Activated CD4-positive, alpha-beta T cell treated with anti-CD3 and anti-CD28 coated beads, Interleukin-2, amount 10 ng/mL, durations not matched to agents 7 days and 5 days (primary cell): ENCODE results near the gene TMEM135. TPM values are rescaled to one million over a fixed set of nuclear protein-coding genes. Genes with fewer than 3 reads are reported as not detected.

Experiments
- CTCF ChIA-PET: fragments of 350-600 bp; sonication (Branson Sonifier 250); formaldehyde crosslinking; loops from one replicate; lab custom pipeline; 2021; ENCODE audit warnings: antibody characterized with exemption; lab: Charles Lee
- POLR2A ChIA-PET: fragments of 350-600 bp; sonication (Branson Sonifier 250); formaldehyde crosslinking; loops from one replicate; lab custom pipeline; 2021; ENCODE audit warnings: antibody characterized with exemption; lab: Charles Lee
- DNase-seq: peaks from one replicate; pipeline ENCODE4 v3.0.0-alpha.2; 2020
- H3K27ac Mint-ChIP-seq: one replicate; pipeline ENCODE4 v1.8.0; 2021; ENCODE audit warnings: mild to moderate bottlenecking, moderate library complexity, mixed read lengths
- H3K27me3 Mint-ChIP-seq: one replicate; pipeline ENCODE4 v1.8.0; 2021; ENCODE audit warnings: mixed read lengths
- H3K36me3 Mint-ChIP-seq: one replicate; pipeline ENCODE4 v1.8.0; 2021; ENCODE audit warnings: low read depth, mixed read lengths
- H3K4me1 Mint-ChIP-seq: one replicate; pipeline ENCODE4 v1.8.0; 2021; ENCODE audit warnings: mixed read lengths
- H3K4me3 Mint-ChIP-seq: one replicate; pipeline ENCODE4 v1.8.0; 2021; ENCODE audit warnings: mild to moderate bottlenecking, moderate library complexity, mixed read lengths
- H3K9me3 Mint-ChIP-seq: one replicate; pipeline ENCODE4 v1.8.0; 2021; ENCODE audit warnings: mixed read lengths
- total RNA-seq, 2 experiments: library from RNA; stranded (reverse); gene quantifications; one replicate each; pipeline ENCODE4 v1.2.3, GENCODE V29; 2021

The TMEM135 gene
- total RNA-seq, 2 experiments from 2014 or later: 32.9 to 33.1 TPM

GRCh38 chr11:87352759-87353707 is 315.3 kb downstream of the TMEM135 start:
- peak; percentile 81 for DNase-seq
- POLR2A ChIA-PET: no interaction called here
- Mint-ChIP-seq H3K4me1 (peaks cover 7% of the 10 kb centered on the region), H3K4me3 (no peak overlapping the region), H3K36me3 (no peaks in the 10 kb centered on the region), H3K27me3 (peaks cover 11% of the 10 kb centered on the region), H3K27ac (no peak overlapping the region), H3K9me3 (no peaks in the 10 kb centered on the region)
- CTCF ChIA-PET: interaction anchor here (1.4 to 2.6 kb wide), 3 partner anchors 9 to 68 kb away, joined by 3 to 9 read pairs (median 6); no protein-coding TSS in a partner anchor

GRCh38 chr11:87353771-87354345 is 316.1 kb downstream of the TMEM135 start:
- H3K9me3 Mint-ChIP-seq: no peaks in the 10 kb centered on the region
- H3K4me3 Mint-ChIP-seq: no peak overlapping the region
- DNase-seq: no peak
- no peaks in the 10 kb centered on the region for H3K36me3 Mint-ChIP-seq
- ChIA-PET POLR2A (no interaction called here), CTCF (interaction anchor here (1.4 to 2.6 kb wide), 3 partner anchors 8 to 67 kb away, joined by 3 to 9 read pairs (median 6); no protein-coding TSS in a partner anchor)
- peaks cover 11% of the 10 kb centered on the region for H3K27me3 Mint-ChIP-seq
- no peak overlapping the region for H3K27ac Mint-ChIP-seq
- H3K4me1 Mint-ChIP-seq: peaks cover 7% of the 10 kb centered on the region

GRCh38 chr11:87355596-87355995 is 317.9 kb downstream of the TMEM135 start:
- peaks cover 11% of the 10 kb centered on the region for H3K27me3 Mint-ChIP-seq
- peaks cover 7% of the 10 kb centered on the region for H3K4me1 Mint-ChIP-seq
- DNase-seq: no peak
- no peak overlapping the region for H3K27ac Mint-ChIP-seq
- no peak overlapping the region for H3K4me3 Mint-ChIP-seq
- CTCF ChIA-PET: no interaction called here
- POLR2A ChIA-PET: no interaction called here
- H3K36me3 Mint-ChIP-seq: no peaks in the 10 kb centered on the region
- no peaks in the 10 kb centered on the region for H3K9me3 Mint-ChIP-seq

GRCh38 chr11:87356428-87356827 is 318.7 kb downstream of the TMEM135 start:
- Mint-ChIP-seq H3K4me1 (peaks cover 7% of the 10 kb centered on the region), H3K27me3 (peaks cover 11% of the 10 kb centered on the region), H3K4me3 (no peak overlapping the region), H3K36me3 (no peaks in the 10 kb centered on the region), H3K9me3 (no peaks in the 10 kb centered on the region), H3K27ac (no peak overlapping the region)
- POLR2A ChIA-PET: no interaction called here
- CTCF ChIA-PET: no interaction called here
- DNase-seq: no peak

- H3K4me3 Mint-ChIP-seq: no peak overlapping the region
- no peaks in the 10 kb centered on the region for H3K27me3 Mint-ChIP-seq
- ChIA-PET POLR2A (no interaction called here), CTCF (no interaction called here)
- no peaks in the 10 kb centered on the region for H3K4me1 Mint-ChIP-seq
- DNase-seq: no peak
- H3K36me3 Mint-ChIP-seq: no peaks in the 10 kb centered on the region
- no peaks in the 10 kb centered on the region for H3K9me3 Mint-ChIP-seq
- H3K27ac Mint-ChIP-seq: no peak overlapping the region
Observed at GRCh38 chr11:87358461-87358860, 320.7 kb downstream of the TMEM135 start.

GRCh38 chr11:87359401-87359800 is 321.7 kb downstream of the TMEM135 start:
- POLR2A ChIA-PET: no interaction called here
- Mint-ChIP-seq H3K36me3 (no peaks in the 10 kb centered on the region), H3K27ac (no peak overlapping the region), H3K4me3 (no peak overlapping the region), H3K27me3 (no peaks in the 10 kb centered on the region), H3K4me1 (no peaks in the 10 kb centered on the region), H3K9me3 (no peaks in the 10 kb centered on the region)
- CTCF ChIA-PET: no interaction called here
- no peak for DNase-seq

GRCh38 chr11:87361891-87362290 is 324.2 kb downstream of the TMEM135 start:
- H3K36me3 Mint-ChIP-seq: no peaks in the 10 kb centered on the region
- H3K9me3 Mint-ChIP-seq: no peaks in the 10 kb centered on the region
- no peak overlapping the region for H3K4me3 Mint-ChIP-seq
- no peak overlapping the region for H3K27ac Mint-ChIP-seq
- ChIA-PET POLR2A (no interaction called here), CTCF (interaction anchor here (2.4 kb wide), 1 partner anchor 9 kb away, joined by 6 read pairs; no protein-coding TSS in a partner anchor)
- DNase-seq: no peak
- no peaks in the 10 kb centered on the region for H3K27me3 Mint-ChIP-seq
- H3K4me1 Mint-ChIP-seq: no peaks in the 10 kb centered on the region

GRCh38 chr11:87366346-87366745 is 328.6 kb downstream of the TMEM135 start:
- ChIA-PET CTCF (no interaction called here), POLR2A (no interaction called here)
- no peak overlapping the region for H3K27ac Mint-ChIP-seq
- no peak overlapping the region for H3K4me3 Mint-ChIP-seq
- no peaks in the 10 kb centered on the region for H3K4me1 Mint-ChIP-seq
- H3K27me3 Mint-ChIP-seq: peaks cover 2% of the 10 kb centered on the region
- H3K9me3 Mint-ChIP-seq: no peaks in the 10 kb centered on the region
- H3K36me3 Mint-ChIP-seq: no peaks in the 10 kb centered on the region
- DNase-seq: no peak

GRCh38 chr11:87366763-87367405 is 329.1 kb downstream of the TMEM135 start:
- no peaks in the 10 kb centered on the region for H3K36me3 Mint-ChIP-seq
- H3K27ac Mint-ChIP-seq: no peak overlapping the region
- H3K4me1 Mint-ChIP-seq: no peaks in the 10 kb centered on the region
- CTCF ChIA-PET: no interaction called here
- H3K9me3 Mint-ChIP-seq: no peaks in the 10 kb centered on the region
- peaks cover 2% of the 10 kb centered on the region for H3K27me3 Mint-ChIP-seq
- no peak overlapping the region for H3K4me3 Mint-ChIP-seq
- no peak for DNase-seq
- POLR2A ChIA-PET: no interaction called here

- H3K9me3 Mint-ChIP-seq: no peaks in the 10 kb centered on the region
- peaks cover 2% of the 10 kb centered on the region for H3K27me3 Mint-ChIP-seq
- ChIA-PET POLR2A (no interaction called here), CTCF (no interaction called here)
- H3K4me3 Mint-ChIP-seq: no peak overlapping the region
- H3K27ac Mint-ChIP-seq: no peak overlapping the region
- H3K36me3 Mint-ChIP-seq: no peaks in the 10 kb centered on the region
- no peaks in the 10 kb centered on the region for H3K4me1 Mint-ChIP-seq
- DNase-seq: no peak
Observed at GRCh38 chr11:87368151-87368550, 330.4 kb downstream of the TMEM135 start.

- no peaks in the 10 kb centered on the region for H3K9me3 Mint-ChIP-seq
- CTCF ChIA-PET: no interaction called here
Observed at GRCh38 chr11:87368858-87369480, 331.2 kb downstream of the TMEM135 start.

GRCh38 chr11:87369888-87370287 is 332.2 kb downstream of the TMEM135 start:
- no peak overlapping the region for H3K27ac Mint-ChIP-seq
- no peak for DNase-seq
- H3K9me3 Mint-ChIP-seq: no peaks in the 10 kb centered on the region
- H3K4me3 Mint-ChIP-seq: no peak overlapping the region
- no peaks in the 10 kb centered on the region for H3K4me1 Mint-ChIP-seq
- H3K36me3 Mint-ChIP-seq: no peaks in the 10 kb centered on the region
- CTCF ChIA-PET: no interaction called here
- H3K27me3 Mint-ChIP-seq: peaks cover 6% of the 10 kb centered on the region
- POLR2A ChIA-PET: no interaction called here

More at GRCh38 chr11:87368858-87369480, 331.2 kb downstream of the TMEM135 start:
- DNase-seq: no peak
- Mint-ChIP-seq H3K27ac (no peak overlapping the region), H3K4me3 (no peak overlapping the region), H3K4me1 (no peaks in the 10 kb centered on the region), H3K27me3 (peaks cover 4% of the 10 kb centered on the region), H3K36me3 (no peaks in the 10 kb centered on the region)
- POLR2A ChIA-PET: interaction anchor here (0.6 kb wide), 1 partner anchor 303 kb away, joined by 9 read pairs; no protein-coding TSS in a partner anchor
